IPS DF 19.7 (cell line): ENCODE measurements around the gene PODXL.
"Not testable (repeated sequence)": the region's sequence is repeated elsewhere in the genome, so short reads cannot be mapped to it uniquely, and the experiment has no call there.

ENCODE experiments used
- DNase-seq: peaks from one replicate; pipeline ENCODE4 v3.0.0-alpha.2; 2013; ENCODE audit warnings: low read depth, low spot score

The PODXL gene

DNA sequence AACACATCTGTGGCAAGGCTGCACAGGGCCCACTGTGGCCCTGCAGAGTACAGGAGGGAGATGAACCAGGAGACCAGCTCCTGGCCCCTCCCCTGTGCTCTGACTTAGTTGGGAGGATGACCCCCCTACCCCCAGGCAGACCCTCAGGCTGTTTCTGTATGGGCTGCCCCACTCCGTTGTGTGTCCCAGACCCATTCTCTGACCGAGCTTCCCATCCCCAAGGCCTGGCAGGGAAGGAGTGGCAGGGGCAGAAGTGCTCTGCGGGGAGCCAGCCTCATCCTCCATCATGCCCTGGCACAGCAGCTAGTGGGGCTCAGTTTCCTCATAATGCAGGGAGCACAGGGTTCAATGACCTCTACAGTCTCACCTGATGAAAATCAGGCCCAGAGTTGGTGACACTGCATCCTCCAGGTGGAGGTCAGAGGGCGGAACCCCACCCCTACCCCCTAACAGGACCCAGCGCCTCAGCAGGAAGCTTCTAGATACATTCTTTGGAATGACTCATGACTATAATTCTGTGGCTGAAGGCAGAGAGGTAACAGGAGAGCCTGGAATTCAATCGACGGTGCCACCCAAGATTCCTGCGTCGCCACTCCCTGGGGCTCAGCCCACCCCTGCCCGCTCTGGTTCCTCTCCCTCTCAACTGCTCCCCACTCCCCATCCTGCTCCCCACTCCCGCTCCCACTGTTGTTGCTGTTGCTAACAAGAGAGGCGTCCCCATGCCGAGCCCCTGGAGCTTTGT lies 18.2 kb downstream of the PODXL start:
- DNase-seq, result no peak

DNA sequence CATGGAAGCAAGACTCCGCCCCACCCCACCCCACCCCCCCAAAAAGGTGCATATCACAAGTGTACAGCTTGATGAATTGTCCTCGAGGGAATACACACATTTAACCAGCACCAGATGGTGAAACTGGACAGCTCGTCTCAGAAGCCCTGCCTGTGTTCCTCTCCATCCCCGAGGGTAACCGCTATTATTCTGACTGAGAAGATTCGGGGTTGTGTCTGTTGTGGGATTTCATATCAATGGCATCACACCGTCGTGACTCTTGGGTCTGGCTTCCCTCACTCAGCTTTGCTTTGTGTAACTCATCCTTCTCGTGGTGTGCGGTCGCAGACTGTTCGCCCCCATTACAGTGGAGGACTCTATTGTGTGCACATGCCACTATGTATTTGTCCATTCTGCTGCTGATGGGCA lies 18.9 kb downstream of the PODXL start:
- DNase-seq, result no peak

DNA sequence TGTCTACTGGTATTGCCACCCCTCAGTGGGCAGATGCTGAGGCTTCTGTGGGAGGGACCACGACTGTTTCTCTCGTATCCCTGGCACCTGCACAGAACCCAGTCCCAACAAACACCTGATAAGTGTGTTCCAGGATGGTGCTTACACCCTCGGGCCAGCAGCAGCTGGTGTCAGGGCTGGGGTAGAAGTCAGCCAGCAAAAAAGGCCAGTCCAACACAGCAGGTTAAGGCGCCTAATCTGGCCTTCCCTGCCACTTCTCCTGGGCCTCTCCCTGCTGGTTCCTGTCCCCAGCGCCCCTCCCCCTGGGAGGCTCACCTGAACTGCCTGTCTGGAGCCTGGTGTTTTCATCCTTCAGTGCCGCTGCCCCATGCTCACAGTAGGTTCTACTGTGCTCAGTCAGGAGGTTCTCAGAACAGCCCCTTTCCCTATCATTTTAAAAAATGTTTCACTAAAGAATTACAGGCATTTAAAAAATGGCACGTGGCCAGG lies 20.0 kb downstream of the PODXL start:
- DNase-seq, result no peak

DNA sequence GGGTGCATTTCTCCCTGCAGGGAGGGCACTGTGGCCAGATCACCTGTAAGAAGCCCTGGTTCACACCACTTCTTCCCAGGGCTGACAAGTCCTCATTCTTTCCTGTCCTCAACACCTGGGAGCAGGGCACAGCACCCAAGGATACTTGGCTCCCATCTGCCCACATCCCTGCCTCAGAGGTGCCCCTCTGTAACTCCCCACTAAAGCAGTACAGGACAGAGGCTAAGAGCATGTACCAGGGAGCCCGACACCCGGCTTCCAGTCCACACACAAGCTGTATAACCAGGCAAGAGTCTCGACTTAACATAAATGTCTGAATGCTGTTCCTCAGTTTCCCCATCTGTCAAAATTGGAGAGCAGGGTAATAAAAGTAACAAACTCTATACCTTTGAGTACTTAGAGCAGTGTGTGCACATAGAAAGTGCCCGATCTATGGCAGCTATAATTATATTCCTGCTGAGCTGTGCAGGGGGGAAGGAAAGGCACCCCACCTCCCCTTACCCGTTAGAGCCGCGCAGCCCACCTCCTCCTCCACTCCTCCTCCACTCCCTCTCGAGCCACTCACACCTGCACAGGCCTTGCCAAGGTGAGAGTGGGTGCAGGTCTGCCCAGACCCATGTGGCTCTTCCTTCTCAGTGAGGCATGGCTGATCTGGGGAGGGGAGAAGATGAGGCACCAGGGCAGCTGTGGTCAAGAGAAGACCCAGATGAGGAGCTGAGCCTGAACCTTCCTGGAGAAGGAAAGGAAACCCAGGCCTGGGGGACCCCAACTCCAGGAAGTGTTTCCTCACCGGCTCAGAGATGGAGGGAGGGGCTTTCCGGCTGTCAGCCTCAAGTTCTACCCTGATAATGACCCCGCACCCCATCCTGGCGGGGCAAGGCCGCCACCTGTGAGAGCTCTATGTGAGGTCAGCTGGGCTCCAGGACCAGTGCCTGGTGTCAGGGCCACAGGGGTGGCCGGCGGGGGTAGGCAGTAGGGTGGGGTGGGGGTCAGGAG lies 22.6 kb downstream of the PODXL start:
- DNase-seq, result no peak

DNA sequence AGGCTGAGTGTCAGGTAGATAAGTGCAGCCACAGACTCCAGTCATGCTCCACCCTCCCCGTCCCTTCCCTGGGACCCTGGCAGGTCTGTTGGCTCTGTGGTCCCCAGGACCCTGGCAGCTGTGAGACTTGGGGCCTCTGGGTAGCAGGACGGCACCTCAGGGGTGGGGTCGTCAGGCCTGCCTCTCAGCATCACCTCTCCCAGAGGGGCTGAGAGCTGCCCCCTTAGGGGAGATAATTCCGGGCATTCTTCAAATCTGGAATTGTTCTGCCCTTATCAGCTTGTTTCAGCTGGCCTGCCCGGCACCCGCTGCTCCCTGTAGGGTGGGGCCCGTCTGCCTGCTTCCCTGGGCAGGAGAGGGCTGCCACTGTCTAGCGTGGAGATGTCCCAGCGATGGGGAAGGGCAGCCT lies 23.3 kb downstream of the PODXL start:
- no peak for DNase-seq

DNA sequence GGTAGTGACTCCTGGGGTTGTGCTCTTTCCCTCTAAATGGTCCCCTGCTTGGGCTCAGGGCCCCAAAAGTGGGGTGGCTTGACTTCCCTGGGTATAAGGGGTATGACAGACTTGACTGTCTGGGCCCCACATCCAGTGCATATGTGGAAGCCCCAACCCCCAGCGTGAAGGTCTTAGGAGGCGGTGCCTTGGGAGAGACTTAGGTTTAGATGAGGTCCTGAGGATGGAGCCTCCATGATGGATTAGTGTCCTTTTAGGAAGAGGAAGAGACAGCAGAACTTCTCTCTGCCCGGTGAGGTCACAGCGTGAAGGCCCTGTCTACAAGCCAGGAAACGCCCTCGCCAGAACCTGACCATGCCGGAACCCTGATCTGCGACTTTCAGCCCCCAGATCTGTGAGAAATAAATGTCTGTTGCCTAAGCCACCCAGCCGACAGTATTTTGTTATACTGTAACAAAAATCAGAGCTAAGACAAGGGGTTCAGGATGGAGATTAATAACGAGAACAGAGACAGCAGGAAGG lies 23.8 kb downstream of the PODXL start:
- no peak for DNase-seq

DNA sequence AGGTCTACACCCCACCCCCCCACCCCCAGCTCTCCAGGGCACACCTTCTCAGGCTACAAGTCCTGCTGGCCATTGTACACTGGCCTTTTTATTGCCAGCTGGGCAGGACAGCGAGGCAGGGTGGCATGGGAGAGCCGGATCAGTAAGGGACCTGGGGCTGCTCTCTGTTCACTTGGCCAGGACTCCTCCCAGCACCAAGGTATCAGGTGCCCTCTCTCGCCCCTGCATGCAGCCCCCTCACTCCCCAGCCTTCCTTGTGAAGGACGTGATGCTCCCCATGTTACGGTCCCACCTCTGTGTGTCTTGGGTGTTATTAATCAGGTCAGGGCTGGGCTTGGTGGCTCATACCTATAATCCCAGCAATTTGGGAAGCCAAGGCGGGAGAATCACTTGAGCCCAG lies 26.3 kb downstream of the PODXL start:
- DNase-seq, result no peak

DNA sequence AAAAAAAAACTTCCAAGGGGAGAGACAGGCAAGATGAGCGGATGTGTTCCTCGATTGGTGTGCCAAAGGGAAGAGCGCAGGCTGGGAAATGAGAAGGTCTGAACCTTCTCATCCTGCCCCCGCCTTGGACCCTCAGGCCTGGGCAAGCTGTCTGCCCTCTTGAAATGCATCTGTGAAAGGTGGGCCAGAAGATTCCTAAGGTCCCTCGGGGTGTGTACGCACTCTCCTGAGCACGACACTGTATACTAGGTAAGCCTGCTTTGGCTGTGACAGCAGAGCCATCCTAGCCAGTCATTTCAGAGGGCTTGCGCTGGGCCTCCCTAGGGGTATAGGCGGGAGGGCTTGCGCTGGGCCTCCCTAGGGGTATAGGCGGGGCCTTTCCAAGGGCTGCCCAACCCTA lies 26.8 kb downstream of the PODXL start:
- DNase-seq, result no peak

DNA sequence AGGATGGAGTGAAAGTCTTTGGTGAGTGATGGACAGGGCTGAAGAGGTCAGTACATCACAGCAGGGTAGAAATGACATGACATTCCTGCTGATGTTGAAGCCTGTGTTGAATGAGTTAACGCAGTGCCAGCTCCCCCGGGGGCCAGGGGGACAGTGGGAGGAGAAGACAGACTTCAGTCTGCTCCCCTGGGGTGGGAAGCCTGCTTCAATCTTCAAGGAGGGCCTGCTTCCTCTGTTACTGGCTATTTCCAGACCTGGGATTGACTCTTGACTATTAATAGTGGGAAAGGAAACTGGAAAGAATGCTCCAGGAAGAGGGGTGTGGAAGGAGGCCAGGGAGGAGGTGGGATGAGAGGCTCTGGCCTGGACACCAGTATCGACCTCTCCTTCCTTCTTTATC lies 27.2 kb downstream of the PODXL start:
- no peak for DNase-seq

DNA sequence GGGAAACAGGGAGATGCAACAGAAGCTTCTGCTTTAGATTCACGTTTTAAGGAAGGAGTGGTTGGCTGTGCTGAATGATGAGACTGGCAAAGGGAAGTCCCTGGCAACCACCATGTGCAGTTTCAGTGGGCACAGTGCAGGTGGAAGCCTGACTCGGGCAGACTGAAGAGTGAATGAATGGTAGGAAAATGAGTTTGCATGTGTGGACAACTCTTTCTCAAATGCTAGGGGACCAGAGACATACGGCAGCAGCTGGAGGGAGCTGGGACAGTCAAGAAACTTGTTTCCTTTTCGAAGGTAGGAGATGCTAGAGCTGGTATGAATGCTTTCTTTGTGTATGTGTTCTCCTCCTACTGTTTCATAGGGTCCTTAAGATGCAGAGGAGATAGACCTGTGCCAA lies 29.0 kb downstream of the PODXL start:
- no peak for DNase-seq

DNA sequence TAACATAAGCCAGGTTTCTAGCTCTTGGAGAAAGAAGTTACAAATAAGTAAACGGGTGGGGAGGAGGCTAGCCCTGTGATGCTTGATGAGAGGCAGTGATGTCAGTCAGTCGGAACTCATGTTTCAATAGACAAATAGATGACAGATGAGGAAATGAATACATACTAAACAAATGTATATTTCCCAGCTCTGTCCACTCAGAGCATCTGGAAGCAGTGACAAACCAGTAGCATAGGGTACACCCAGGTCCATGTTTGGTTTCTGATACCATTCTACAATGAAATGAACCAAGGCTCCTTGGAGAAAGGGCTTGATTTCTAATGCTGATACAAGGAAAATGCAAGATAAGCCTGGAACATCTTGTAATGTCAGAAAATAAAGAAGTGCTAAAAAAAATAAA lies 30.6 kb downstream of the PODXL start:
- no peak for DNase-seq

DNA sequence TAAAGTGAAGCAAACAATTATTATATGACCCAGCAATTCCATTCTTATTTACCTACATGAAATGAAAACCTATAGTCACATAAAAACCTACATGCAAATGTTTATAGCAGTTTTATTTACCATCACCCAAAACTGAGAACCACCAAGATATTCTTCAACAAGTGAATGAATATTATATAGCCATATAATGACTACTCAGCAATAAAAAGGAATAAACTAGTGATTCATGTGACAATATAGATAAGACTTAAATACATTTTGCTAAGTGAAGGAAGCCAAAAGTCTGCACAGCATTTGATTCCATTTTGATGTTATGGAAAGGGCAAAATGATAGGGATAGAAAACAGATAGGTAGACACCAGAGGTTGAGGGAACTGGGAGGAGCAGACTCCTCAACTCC lies 31.7 kb downstream of the PODXL start:
- DNase-seq, result no peak

DNA sequence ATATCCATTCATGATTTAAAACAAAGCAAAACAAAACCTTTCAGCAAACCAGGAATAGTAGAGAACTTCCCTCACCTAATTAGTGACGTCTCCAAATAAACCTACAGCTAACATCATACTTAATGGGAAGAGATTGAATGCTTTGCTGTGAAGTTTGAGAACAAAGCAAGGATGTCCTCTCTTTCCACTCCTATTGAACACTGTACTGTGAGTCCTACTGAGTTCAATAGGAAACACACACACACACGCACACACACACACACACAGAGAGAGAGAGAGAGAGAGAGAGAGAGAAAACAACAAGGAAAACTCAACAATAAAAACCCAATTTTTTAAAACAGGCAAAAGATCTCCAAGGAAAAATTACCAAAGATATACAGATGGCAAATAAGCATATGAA lies 32.3 kb downstream of the PODXL start:
- no peak for DNase-seq

DNA sequence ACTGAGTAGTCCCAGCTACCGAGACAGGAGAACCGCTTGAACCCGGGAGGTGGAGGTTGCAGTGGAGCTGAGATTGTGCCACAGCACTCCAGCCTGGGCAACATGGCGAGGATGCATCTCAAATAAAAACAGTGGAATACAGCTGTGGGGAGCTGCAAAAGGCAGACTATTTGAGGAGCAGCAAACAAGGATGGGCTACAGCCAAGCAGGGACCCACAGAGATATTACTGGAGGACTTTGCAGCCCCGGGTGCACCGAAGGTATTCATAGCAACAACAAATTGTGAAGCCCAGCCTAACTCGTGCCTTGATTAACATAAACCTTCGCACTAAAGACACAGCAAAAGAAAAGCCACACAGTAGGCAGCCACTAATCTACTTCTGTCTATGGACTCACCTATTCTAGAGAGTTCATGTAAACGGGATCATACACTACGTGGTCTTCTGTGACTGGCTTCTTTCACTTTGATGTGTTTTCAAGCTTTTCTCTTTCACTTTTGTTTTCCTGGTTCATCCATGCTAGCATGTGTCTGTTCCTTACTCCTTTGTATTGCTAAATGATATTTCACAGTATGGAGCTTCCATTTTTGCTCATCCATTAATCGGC lies 34.0 kb downstream of the PODXL start:
- no peak for DNase-seq

DNA sequence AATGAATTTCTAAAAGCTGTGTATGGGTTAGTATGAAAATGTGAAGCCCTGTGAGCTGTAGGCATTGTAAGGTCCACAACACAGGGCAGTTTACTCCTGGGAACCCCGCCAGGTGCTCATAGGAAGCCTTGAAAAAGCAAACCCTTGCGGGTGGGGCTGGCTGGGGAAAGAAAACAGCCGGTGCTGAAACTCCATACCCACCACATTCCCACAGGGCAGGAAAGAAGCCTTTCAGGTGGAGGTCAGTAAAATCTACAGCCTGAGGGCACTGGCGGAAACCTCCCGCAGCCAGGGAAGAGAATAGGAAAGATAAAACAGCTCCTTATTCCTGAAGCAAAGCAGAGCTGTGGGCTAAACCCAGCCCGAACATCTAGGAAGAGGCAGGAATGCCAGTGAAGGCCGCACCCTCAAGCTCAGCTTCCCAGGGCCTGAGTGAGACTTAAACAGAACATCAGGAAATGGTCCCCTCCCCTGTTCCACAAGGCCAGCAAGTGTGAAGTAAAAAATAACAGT lies 34.7 kb downstream of the PODXL start:
- no peak for DNase-seq

DNA sequence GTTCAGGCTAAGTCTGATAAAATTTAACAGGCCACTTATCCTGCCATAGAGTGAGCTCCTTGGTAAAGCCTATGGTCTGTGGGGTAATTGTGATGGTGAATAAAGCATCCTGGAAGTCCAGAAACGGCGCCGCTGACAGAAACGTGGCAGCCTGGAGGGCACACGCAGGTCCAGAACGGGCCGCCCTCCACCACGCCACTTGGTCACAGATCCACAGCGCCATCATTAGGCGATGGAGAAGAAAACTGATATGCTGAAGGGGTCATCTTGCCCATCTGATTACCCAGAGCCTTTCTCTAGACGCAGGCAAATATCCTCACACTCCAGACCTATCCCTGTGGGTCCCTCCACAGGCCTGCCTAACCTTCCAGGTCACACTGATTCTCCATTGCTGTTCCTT lies 37.8 kb downstream of the PODXL start:
- DNase-seq, result no peak

DNA sequence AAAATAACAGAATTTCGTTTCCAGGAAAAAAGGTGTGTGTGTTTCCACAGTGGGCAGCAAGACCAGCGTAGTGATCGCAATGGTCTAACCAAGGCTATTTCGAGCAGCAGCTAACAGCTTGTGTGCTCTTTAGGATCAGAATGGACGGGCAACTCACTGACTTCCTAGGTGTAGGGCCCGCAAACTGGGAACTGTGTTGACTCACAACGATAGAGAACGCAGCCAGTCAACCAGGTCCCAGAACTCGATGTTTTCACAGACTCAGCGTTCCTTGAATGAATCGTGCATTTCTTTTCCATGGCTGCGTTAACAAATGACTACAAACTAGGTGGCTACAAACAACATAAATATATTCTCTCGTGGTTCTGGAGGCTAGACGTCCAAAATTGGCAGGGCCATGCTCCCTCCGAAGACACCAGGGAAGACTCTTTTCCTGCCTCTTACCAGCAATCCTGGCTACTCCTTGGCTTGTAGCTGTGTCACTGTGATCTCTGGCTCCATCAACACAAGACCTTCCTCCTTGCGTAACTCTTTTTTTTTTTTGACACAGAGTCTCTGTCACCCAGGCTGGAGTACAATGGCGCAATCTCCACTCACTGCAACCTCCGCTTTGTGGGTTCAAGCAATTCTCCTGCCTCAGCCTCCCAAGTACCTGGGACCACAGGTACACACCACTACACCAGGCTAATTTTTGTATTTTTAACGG lies 39.1 kb downstream of the PODXL start:
- no peak for DNase-seq

DNA sequence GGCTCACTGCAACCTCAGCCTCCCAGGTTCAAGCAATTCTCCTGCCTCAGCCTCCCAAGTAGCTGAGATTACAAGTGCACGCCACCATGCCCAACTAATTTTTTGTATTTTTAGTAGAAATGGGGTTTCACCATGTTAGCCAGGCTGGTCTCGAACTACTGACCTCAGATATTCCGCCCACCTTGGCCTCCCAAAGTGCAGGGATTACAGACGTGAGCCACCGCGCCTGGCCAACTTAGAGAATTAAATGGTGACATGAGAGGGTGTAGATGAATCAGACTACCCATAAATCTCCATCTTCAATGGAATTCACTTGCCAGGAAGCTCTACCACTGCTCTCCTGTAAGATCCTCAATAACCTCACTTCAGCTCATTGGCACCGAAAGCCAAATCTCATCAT lies 41.0 kb downstream of the PODXL start:
- not testable (repeated sequence) for DNase-seq

DNA sequence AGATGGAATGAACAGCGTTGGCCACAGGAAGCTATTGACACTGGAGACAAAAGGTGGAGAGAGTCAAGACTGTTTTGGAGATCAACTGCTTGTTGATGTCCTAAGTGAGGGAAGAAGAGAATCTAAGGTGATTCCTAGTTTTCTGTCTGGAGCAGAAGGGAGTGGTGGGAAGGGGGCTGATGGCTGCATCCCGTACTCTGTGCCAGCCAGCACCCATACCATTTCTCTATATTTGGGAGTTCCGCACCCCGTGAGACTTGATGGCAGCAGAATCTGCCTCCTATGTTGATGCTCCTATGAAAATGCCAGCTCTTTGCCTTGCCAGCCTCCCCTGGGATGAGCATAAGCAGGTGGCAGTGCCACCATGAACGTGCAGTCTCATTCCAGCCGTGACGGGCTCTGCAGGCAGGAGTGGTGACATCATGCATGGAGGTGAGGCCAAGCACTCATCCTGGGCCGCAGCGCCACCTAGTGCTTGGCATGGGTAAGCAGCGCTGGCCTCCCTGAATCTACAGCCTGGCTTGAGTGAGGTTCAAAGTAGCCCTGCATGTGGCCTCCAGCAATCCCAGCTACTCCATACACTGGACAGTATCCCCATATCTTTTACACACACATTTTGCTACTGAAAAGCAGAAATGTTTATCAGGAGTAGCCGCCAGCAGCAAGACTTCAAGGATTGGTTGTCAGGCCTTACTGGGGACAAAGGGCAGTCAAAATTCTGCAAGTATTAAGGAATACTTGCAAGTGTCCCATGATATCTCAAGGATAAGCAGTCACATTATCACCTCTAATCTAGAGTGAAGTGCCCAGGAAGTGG lies 43.0 kb downstream of the PODXL start:
- peak; percentile 45 for DNase-seq
